Measurements from ENCODE around the gene ALKBH7.
"Not testable (repeated sequence)": the region's sequence is repeated elsewhere in the genome, so short reads cannot be mapped to it uniquely, and the experiment has no call there.

The ALKBH7 gene

GRCh38 chr19:6354098-6354674, 18.4 kb upstream of the ALKBH7 start:
- DNase-seq (ENCODE audit: low read depth), result no peak
- no peak overlapping the region for H3K4me3 ChIP-seq (ENCODE audit: low read depth, low read length)
- TF ChIP-seq CTCF (IDR thresholded peaks at IDR 0.05; ENCODE audit: low read depth, low read length), result no peak
- TF ChIP-seq POLR2A (IDR thresholded peaks at IDR 0.05; ENCODE audit: extremely low read depth, insufficient read length), result no peak
- TF ChIP-seq MYC (IDR thresholded peaks at IDR 0.05; ENCODE audit: low read depth, low read length), result no peak
- TF ChIP-seq MAX (IDR thresholded peaks at IDR 0.05; ENCODE audit: low read depth, low read length), result no peak

- not testable (repeated sequence) for DNase-seq (ENCODE audit: low read depth); H3K4me3 ChIP-seq (ENCODE audit: low read depth, low read length)
Measured at GRCh38 chr19:6355321-6356040, 17.1 kb upstream of the ALKBH7 start.

- no peak for DNase-seq (ENCODE audit: low read depth)
- TF ChIP-seq POLR2A (IDR thresholded peaks at IDR 0.05; ENCODE audit: extremely low read depth, insufficient read length) (no peak), CTCF (IDR thresholded peaks at IDR 0.05; ENCODE audit: low read depth, low read length) (no peak), MAX (IDR thresholded peaks at IDR 0.05; ENCODE audit: low read depth, low read length) (no peak), MYC (IDR thresholded peaks at IDR 0.05; ENCODE audit: low read depth, low read length) (no peak)
- H3K4me3 ChIP-seq (ENCODE audit: low read depth, low read length), result no peak overlapping the region
Measured at GRCh38 chr19:6357174-6357573, 15.4 kb upstream of the ALKBH7 start.

GRCh38 chr19:6358003-6358402, 14.6 kb upstream of the ALKBH7 start:
- H3K4me3 ChIP-seq (ENCODE audit: low read depth, low read length), result no peak overlapping the region
- DNase-seq (ENCODE audit: low read depth), result no peak
- no peak for TF ChIP-seq MYC (IDR thresholded peaks at IDR 0.05; ENCODE audit: low read depth, low read length)
- no peak for TF ChIP-seq POLR2A (IDR thresholded peaks at IDR 0.05; ENCODE audit: extremely low read depth, insufficient read length)
- no peak for TF ChIP-seq MAX (IDR thresholded peaks at IDR 0.05; ENCODE audit: low read depth, low read length)
- TF ChIP-seq CTCF (IDR thresholded peaks at IDR 0.05; ENCODE audit: low read depth, low read length), result no peak

- H3K4me3 ChIP-seq (ENCODE audit: low read depth, low read length), result no peak overlapping the region
- DNase-seq (ENCODE audit: low read depth), result no peak
- no peak for TF ChIP-seq MYC (IDR thresholded peaks at IDR 0.05; ENCODE audit: low read depth, low read length)
Measured at GRCh38 chr19:6359568-6360341, 12.8 kb upstream of the ALKBH7 start.

- DNase-seq (ENCODE audit: low read depth); H3K4me3 ChIP-seq (ENCODE audit: low read depth, low read length): not testable (repeated sequence)
Measured at GRCh38 chr19:6360445-6360844, 12.1 kb upstream of the ALKBH7 start.

GRCh38 chr19:6360857-6361216, 11.8 kb upstream of the ALKBH7 start:
- peak overlapping the region; percentile 50 for H3K4me3 ChIP-seq (ENCODE audit: low read depth, low read length)
- DNase-seq (ENCODE audit: low read depth), result not testable (repeated sequence)

GRCh38 chr19:6362027-6362350, 10.6 kb upstream of the ALKBH7 start:
- no peak for DNase-seq (ENCODE audit: low read depth)
- peak overlapping the region; percentile 69 for H3K4me3 ChIP-seq (ENCODE audit: low read depth, low read length)
- TF ChIP-seq POLR2A (IDR thresholded peaks at IDR 0.05; ENCODE audit: extremely low read depth, insufficient read length) (no peak), MAX (IDR thresholded peaks at IDR 0.05; ENCODE audit: low read depth, low read length) (no peak), MYC (IDR thresholded peaks at IDR 0.05; ENCODE audit: low read depth, low read length) (no peak)

Measured in NB4 (cell line).